ENCODE results near the gene FURIN. TPM values are rescaled to one million over a fixed set of nuclear protein-coding genes. Genes with fewer than 3 reads are reported as not detected.

FURIN gene
- total RNA-seq, 1 experiment from 2014 or later, result 35.1 TPM

DNA sequence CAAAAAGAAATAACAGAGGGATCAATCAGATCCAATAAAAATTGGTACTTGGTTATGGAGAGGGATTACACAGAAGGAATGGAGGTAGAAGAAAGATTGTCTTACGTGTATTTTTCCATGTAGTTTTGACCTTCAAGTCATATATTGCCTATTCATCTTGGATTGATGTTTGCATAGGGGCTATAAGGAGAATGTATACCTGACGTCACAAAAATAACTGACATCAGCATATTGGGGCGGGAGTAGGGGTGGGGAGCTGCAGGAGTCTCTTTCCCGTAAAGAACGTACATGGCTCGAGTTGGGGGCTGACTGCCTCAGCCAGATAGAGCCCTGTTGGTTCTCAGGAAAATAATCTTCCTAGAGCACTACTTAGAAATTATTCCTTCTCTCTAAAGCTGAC, 5.9 kb upstream of the FURIN start:
- no peaks in the 10 kb centered on the region; a peak in 1 of 5 replicates for H3K9me3 Mint-ChIP-seq
- no peak overlapping the region for H3T11ph ChIP-seq (ENCODE audit: low read length)
- H3K79me1 ChIP-seq (ENCODE audit: insufficient read depth, low read depth, low read length, poor library complexity, severe bottlenecking), result no peaks in the 10 kb centered on the region
- H4K20me1 ChIP-seq (ENCODE audit: control insufficient read depth, insufficient read depth, insufficient read length), result no peaks in the 10 kb centered on the region
- no peak overlapping the region for H2AFZ ChIP-seq (ENCODE audit: low read length)
- no peak overlapping the region for H3K27ac ChIP-seq (ENCODE audit: insufficient read length, low read depth, low read length)
- peaks cover 9 to 16% of the 10 kb centered on the region in 2 experiments for H3K4me1 Mint-ChIP-seq
- no peak overlapping the region for H4K91ac ChIP-seq (ENCODE audit: insufficient read length, low read depth, low read length)
- TF ChIP-seq, protein P1, sequence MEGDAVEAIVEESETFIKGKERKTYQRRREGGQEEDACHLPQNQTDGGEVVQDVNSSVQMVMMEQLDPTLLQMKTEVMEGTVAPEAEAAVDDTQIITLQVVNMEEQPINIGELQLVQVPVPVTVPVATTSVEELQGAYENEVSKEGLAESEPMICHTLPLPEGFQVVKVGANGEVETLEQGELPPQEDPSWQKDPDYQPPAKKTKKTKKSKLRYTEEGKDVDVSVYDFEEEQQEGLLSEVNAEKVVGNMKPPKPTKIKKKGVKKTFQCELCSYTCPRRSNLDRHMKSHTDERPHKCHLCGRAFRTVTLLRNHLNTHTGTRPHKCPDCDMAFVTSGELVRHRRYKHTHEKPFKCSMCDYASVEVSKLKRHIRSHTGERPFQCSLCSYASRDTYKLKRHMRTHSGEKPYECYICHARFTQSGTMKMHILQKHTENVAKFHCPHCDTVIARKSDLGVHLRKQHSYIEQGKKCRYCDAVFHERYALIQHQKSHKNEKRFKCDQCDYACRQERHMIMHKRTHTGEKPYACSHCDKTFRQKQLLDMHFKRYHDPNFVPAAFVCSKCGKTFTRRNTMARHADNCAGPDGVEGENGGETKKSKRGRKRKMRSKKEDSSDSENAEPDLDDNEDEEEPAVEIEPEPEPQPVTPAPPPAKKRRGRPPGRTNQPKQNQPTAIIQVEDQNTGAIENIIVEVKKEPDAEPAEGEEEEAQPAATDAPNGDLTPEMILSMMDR (conservative IDR thresholded peaks at IDR 0.05), result no peak
- no peak overlapping the region for H2BK5ac ChIP-seq (ENCODE audit: insufficient read length, low read length)
- H2BK20ac ChIP-seq (ENCODE audit: low read depth, low read length, poor library complexity, severe bottlenecking), result no peak overlapping the region
- no peak overlapping the region for H3K9ac ChIP-seq (ENCODE audit: extremely low read depth, insufficient read length, low read length)
- no peak overlapping the region for H3K4me2 ChIP-seq (ENCODE audit: insufficient read depth, insufficient read length, low read length)
- H3K23me2 ChIP-seq (ENCODE audit: insufficient read length, low read depth, low read length, poor library complexity, severe bottlenecking), result no peaks in the 10 kb centered on the region
- no peaks in the 10 kb centered on the region for H3K36me3 Mint-ChIP-seq (ENCODE audit: insufficient read depth in 1 of 3, low read depth in 3 of 3)
- H3K4me1 ChIP-seq (ENCODE audit: insufficient read depth, low read length), result peaks cover 2% of the 10 kb centered on the region; the same call in 1 of the 2 replicates
- WGBS (ENCODE audit: extremely low coverage, insufficient read length, low lambda C conversion rate), result no CpG with 5 or more reads among the region's 6 CpGs
- no peak overlapping the region for H3K56ac ChIP-seq (ENCODE audit: insufficient read length, low read depth, low read length)
- no peaks in the 10 kb centered on the region for H3K79me2 ChIP-seq (ENCODE audit: insufficient read depth, low read length)
- no peak overlapping the region for H4K8ac ChIP-seq (replicated peaks; ENCODE audit: insufficient read length, low read depth, low read length)
- no peak overlapping the region for H3K18ac ChIP-seq (ENCODE audit: insufficient read length, low read depth, low read length)
- H3K27me3 ChIP-seq (ENCODE audit: insufficient read depth, low read length), result no peaks in the 10 kb centered on the region
- H2BK12ac ChIP-seq (ENCODE audit: insufficient read length, low read depth, low read length), result no peak overlapping the region
- no peak overlapping the region for H2BK15ac ChIP-seq (ENCODE audit: low read depth, low read length)
- no peak overlapping the region for H3K4me3 Mint-ChIP-seq
- H2AK5ac ChIP-seq (ENCODE audit: insufficient read length, low read length), result no peak overlapping the region
- no peaks in the 10 kb centered on the region for H3K9me3 ChIP-seq (ENCODE audit: control insufficient read depth, low read depth, low read length)
- H3K27me3 Mint-ChIP-seq (ENCODE audit: low read depth), result no peaks in the 10 kb centered on the region
- DNase-seq, result no peak
- no peak overlapping the region for H3K4ac ChIP-seq (ENCODE audit: low read depth, low read length)
- H2BK120ac ChIP-seq (ENCODE audit: low read depth, low read length, poor library complexity, severe bottlenecking), result no peak overlapping the region
- no peak overlapping the region for H3K23ac ChIP-seq (ENCODE audit: insufficient read length, low read depth, low read length)
- no peak overlapping the region for H3K27ac Mint-ChIP-seq
- H4K5ac ChIP-seq (ENCODE audit: insufficient read length, low read depth, low read length), result no peak overlapping the region
- no peak overlapping the region for H3K14ac ChIP-seq (ENCODE audit: insufficient read depth, low read length)
